Astrocyte (in vitro differentiated cells and primary cell): Measurements from ENCODE around the gene TBC1D14. TPM values are rescaled to one million over a fixed set of nuclear protein-coding genes. Genes with fewer than 3 reads are reported as not detected.

Experiments used
- DNase-seq: peaks from one replicate; pipeline ENCODE4 v3.0.0-alpha.2; 2010; ENCODE audit warnings: low read depth
- FAIRE-seq: peaks from 2 replicates; lab custom pipeline; 2011; peaks lifted over from hg19 to GRCh38; lab: Jason Lieb, UNC
- H2AFZ ChIP-seq: 2 replicates; pipeline ENCODE4 v1.6.0; 2012; ENCODE audit warnings: low read depth, low read length, inconsistent platforms
- H3K27ac ChIP-seq: 2 replicates; pipeline ENCODE4 v1.5.1; 2011; ENCODE audit warnings: low read depth, low read length, inconsistent platforms
- H3K27me3 ChIP-seq: 2 replicates; pipeline ENCODE4 v1.6.0; 2011; ENCODE audit warnings: low read length, inconsistent platforms; ENCODE audit not compliant: insufficient read depth
- H3K36me3 ChIP-seq: 2 replicates; pipeline ENCODE4 v1.5.1; 2011; ENCODE audit warnings: low read length, inconsistent platforms; ENCODE audit not compliant: insufficient read depth
- H3K4me1 ChIP-seq: 2 replicates; pipeline ENCODE4 v1.5.1; 2011; ENCODE audit warnings: low read length, inconsistent platforms; ENCODE audit not compliant: insufficient read depth
- H3K4me2 ChIP-seq: 2 replicates; pipeline ENCODE4 v1.6.0; 2012; ENCODE audit warnings: low read length, inconsistent platforms
- H3K4me3 ChIP-seq: 2 replicates; pipeline ENCODE4 v1.5.1; 2011; ENCODE audit warnings: low read depth, mild to moderate bottlenecking, low read length, inconsistent platforms; ENCODE audit not compliant: insufficient read depth
- H3K79me2 ChIP-seq: 2 replicates; pipeline ENCODE4 v1.6.0; 2012; ENCODE audit warnings: mild to moderate bottlenecking, low read length, inconsistent platforms; ENCODE audit not compliant: insufficient read depth
- H3K9ac ChIP-seq: 2 replicates; pipeline ENCODE4 v1.6.0; 2012; ENCODE audit warnings: mild to moderate bottlenecking, low read length, inconsistent platforms
- H3K9me3 ChIP-seq: 2 replicates; pipeline ENCODE4 v1.5.1; 2012; ENCODE audit warnings: low read depth, mild to moderate bottlenecking, low read length, inconsistent platforms; ENCODE audit not compliant: insufficient read depth
- H4K20me1 ChIP-seq: 2 replicates; pipeline ENCODE4 v1.6.0; 2012; ENCODE audit warnings: low read length, inconsistent platforms; ENCODE audit not compliant: insufficient read depth
- H3K27ac Mint-ChIP-seq: one replicate; pipeline ENCODE4 v1.8.0; 2021; ENCODE audit warnings: mild to moderate bottlenecking, mixed read lengths; ENCODE audit not compliant: unreplicated experiment
- H3K27me3 Mint-ChIP-seq: one replicate; pipeline ENCODE4 v1.8.0; 2021; ENCODE audit warnings: low read depth, mixed read lengths; ENCODE audit not compliant: unreplicated experiment
- H3K36me3 Mint-ChIP-seq: one replicate; pipeline ENCODE4 v1.8.0; 2021; ENCODE audit warnings: low read depth, mixed read lengths; ENCODE audit not compliant: unreplicated experiment
- H3K4me1 Mint-ChIP-seq: one replicate; pipeline ENCODE4 v1.8.0; 2021; ENCODE audit warnings: low read depth, mixed read lengths; ENCODE audit not compliant: unreplicated experiment
- H3K4me3 Mint-ChIP-seq: one replicate; pipeline ENCODE4 v1.8.0; 2021; ENCODE audit warnings: mild to moderate bottlenecking, moderate library complexity, mixed read lengths; ENCODE audit not compliant: unreplicated experiment
- H3K9me3 Mint-ChIP-seq: one replicate; pipeline ENCODE4 v1.8.0; 2021; ENCODE audit warnings: mild to moderate bottlenecking, mixed read lengths; ENCODE audit not compliant: unreplicated experiment
- CTCF ChIP-seq: IDR thresholded peaks from 2 replicates; pipeline ENCODE4 v1.5.1; 2011; ENCODE audit warnings: low read depth, mild to moderate bottlenecking, inconsistent platforms, low read length, moderate library complexity; ENCODE audit not compliant: insufficient read depth
- EZH2 ChIP-seq: IDR thresholded peaks from 2 replicates; pipeline ENCODE4 v1.6.1; 2012; ENCODE audit warnings: mild to moderate bottlenecking, low read length, inconsistent platforms; ENCODE audit not compliant: insufficient read depth
- total RNA-seq: library from RNA; stranded (reverse); gene quantifications from 2 replicates; pipeline ENCODE4 v1.2.1, GENCODE V29; 2021

TBC1D14 gene
- total RNA-seq, 1 donor from 2014 or later: 30.4 TPM

GRCh38 chr4:6988016-6988715, 78.5 kb downstream of the TBC1D14 start:
- Mint-ChIP-seq H3K9me3 (no peaks in the 10 kb centered on the region), H3K27me3 (no peaks in the 10 kb centered on the region), H3K4me3 (peak overlapping the region; percentile 95), H3K4me1 (peaks cover 48% of the 10 kb centered on the region), H3K36me3 (peaks cover 6% of the 10 kb centered on the region), H3K27ac (peak overlapping the region; percentile 92)
- DNase-seq: no peak
- peak overlapping the region; percentile 87 for H3K4me3 ChIP-seq
- TF ChIP-seq CTCF: no peak
- TF ChIP-seq EZH2: no peak
- H3K4me2 ChIP-seq: peak overlapping the region; percentile 95
- peaks cover 34% of the 10 kb centered on the region for H3K4me1 ChIP-seq
- H2AFZ ChIP-seq: peak overlapping the region; percentile 97
- peaks cover 49% of the 10 kb centered on the region for H3K79me2 ChIP-seq
- no peaks in the 10 kb centered on the region for H3K9me3 ChIP-seq
- peak overlapping the region; percentile 90 for H3K9ac ChIP-seq
- H3K27ac ChIP-seq: peak overlapping the region; percentile 46
- no peaks in the 10 kb centered on the region for H3K36me3 ChIP-seq
- H4K20me1 ChIP-seq: peaks cover 55% of the 10 kb centered on the region
- H3K27me3 ChIP-seq: no peaks in the 10 kb centered on the region
- FAIRE-seq: no peak

- H3K9me3 ChIP-seq: no peaks in the 10 kb centered on the region
- H3K27me3 ChIP-seq: no peaks in the 10 kb centered on the region
- no peak for DNase-seq
- no peak overlapping the region for H3K4me2 ChIP-seq
- peaks cover 64% of the 10 kb centered on the region for H4K20me1 ChIP-seq
- H3K79me2 ChIP-seq: peaks cover 47% of the 10 kb centered on the region
- H3K4me3 Mint-ChIP-seq: peak overlapping the region; percentile 67
- no peak overlapping the region for H2AFZ ChIP-seq
- no peak for FAIRE-seq
- H3K36me3 ChIP-seq: no peaks in the 10 kb centered on the region
- H3K36me3 Mint-ChIP-seq: peaks cover 9% of the 10 kb centered on the region
- no peak overlapping the region for H3K9ac ChIP-seq
- no peaks in the 10 kb centered on the region for H3K9me3 Mint-ChIP-seq
- peaks cover 49% of the 10 kb centered on the region for H3K4me1 Mint-ChIP-seq
- no peak overlapping the region for H3K27ac ChIP-seq
- TF ChIP-seq EZH2 (no peak), CTCF (no peak)
- no peak overlapping the region for H3K4me3 ChIP-seq
- peaks cover 34% of the 10 kb centered on the region for H3K4me1 ChIP-seq
- no peaks in the 10 kb centered on the region for H3K27me3 Mint-ChIP-seq
- peak overlapping the region; percentile 73 for H3K27ac Mint-ChIP-seq
Observed at GRCh38 chr4:6989331-6989923, 79.8 kb downstream of the TBC1D14 start.

- Histone ChIP-seq H3K4me2 (no peak overlapping the region), H3K27me3 (no peaks in the 10 kb centered on the region), H3K36me3 (peaks cover 5% of the 10 kb centered on the region), H3K9me3 (no peaks in the 10 kb centered on the region), H3K79me2 (peaks cover 47% of the 10 kb centered on the region), H4K20me1 (peaks cover 64% of the 10 kb centered on the region), H3K9ac (no peak overlapping the region), H2AFZ (no peak overlapping the region), H3K4me1 (peaks cover 34% of the 10 kb centered on the region), H3K4me3 (no peak overlapping the region), H3K27ac (no peak overlapping the region)
- FAIRE-seq (no peak), DNase-seq (no peak)
- Mint-ChIP-seq H3K9me3 (no peaks in the 10 kb centered on the region), H3K4me3 (peak overlapping the region; percentile 37), H3K27ac (peak overlapping the region; percentile 44), H3K27me3 (no peaks in the 10 kb centered on the region), H3K4me1 (peaks cover 38% of the 10 kb centered on the region), H3K36me3 (peaks cover 9% of the 10 kb centered on the region)
- TF ChIP-seq CTCF: no peak
- TF ChIP-seq EZH2: no peak
Observed at GRCh38 chr4:6990661-6991060, 81.0 kb downstream of the TBC1D14 start.
